Gastroesophageal sphincter (tissue), 4 donors: Measurements from ENCODE around the gene MSMO1. TPM values are rescaled to one million over a fixed set of nuclear protein-coding genes. Genes with fewer than 3 reads are reported as not detected.
"Not testable (repeated sequence)": the region's sequence is repeated elsewhere in the genome, so short reads cannot be mapped to it uniquely, and the experiment has no call there.

Experiments
- ATAC-seq: fragments of 150-250 bp; one replicate; pipeline ENCODE4 v1.9.1; 2016; ENCODE audit warnings: mild to moderate bottlenecking, moderate library complexity
- H3K27ac ChIP-seq, 4 donors: fragments of 200-600 bp; sonication (generic) in 3 of 4; 1 replicate in 3 of 4; 2 replicates in 1 of 4; pipeline ENCODE4 v1.5.1; 2016 to 2019
- H3K27me3 ChIP-seq: fragments of 200-600 bp; sonication (generic); one replicate; pipeline ENCODE4 v1.5.1; 2019
- H3K36me3 ChIP-seq, 2 donors: fragments of 200-600 bp; sonication (generic); one replicate each; pipeline ENCODE4 v1.5.1; 2019; ENCODE audit warnings: control low read depth in 1 of 2
- H3K4me1 ChIP-seq, 3 donors: fragments of 200-600 bp; sonication (generic); 1 replicate in 2 of 3; 2 replicates in 1 of 3; pipeline ENCODE4 v1.5.1; 2016 to 2019; ENCODE audit warnings: control low read depth in 2 of 3
- H3K4me3 ChIP-seq, 2 donors: fragments of 200-600 bp; sonication (generic); one replicate each; pipeline ENCODE4 v1.5.1; 2019; ENCODE audit warnings: mild to moderate bottlenecking in 1 of 2, moderate library complexity in 1 of 2
- H3K9me3 ChIP-seq, 3 donors: fragments of 200-600 bp; sonication (generic); one replicate each; pipeline ENCODE4 v1.5.1; 2017 to 2019; ENCODE audit warnings: control low read depth in 2 of 3
- EP300 ChIP-seq: sonication (generic); formaldehyde crosslinking; IDR thresholded peaks from one replicate; pipeline ENCODE4 v1.6.1; 2017; ENCODE audit warnings: antibody characterized with exemption, mild to moderate bottlenecking
- POLR2A ChIP-seq, 2 donors: fragments of 450-650 bp; IDR thresholded peaks; one replicate each; pipeline ENCODE4 v1.6.1; 2017; ENCODE audit warnings: antibody characterized with exemption in 2 of 2, mild to moderate bottlenecking in 2 of 2, moderate library complexity in 1 of 2
- POLR2AphosphoS5 ChIP-seq: sonication (generic); formaldehyde crosslinking; IDR thresholded peaks from one replicate; pipeline ENCODE4 v1.6.1; 2017; ENCODE audit warnings: antibody characterized with exemption
- WGBS, 2 donors: methylation state at CpG; one replicate each; pipeline ENCODE4 v1.1.5; 2018; ENCODE audit warnings: low coverage in 1 of 2; 5-methylcytosine and 5-hydroxymethylcytosine counted together
- total RNA-seq, 4 donors: library from RNA; depleted of rRNA; stranded (reverse); fragments of >200 nt; gene quantifications; one replicate each; pipeline ENCODE4 v1.1.0, GENCODE V29; 2016
- TF ChIP-seq, protein P1 (sequence below), 4 experiments: fragments of 200-600 bp in 2 of 4; fragments of 450-650 bp in 2 of 4; sonication (generic) in 1 of 4; IDR thresholded peaks; one replicate each; pipeline ENCODE4 v1.5.1; 2017 to 2019; ENCODE audit warnings: antibody characterized with exemption in 4 of 4, mild to moderate bottlenecking in 2 of 4, moderate library complexity in 2 of 4

MSMO1 gene
- total RNA-seq, 4 donors from 2014 or later = 10.4 to 34.7 (median 13.9) TPM

DNA sequence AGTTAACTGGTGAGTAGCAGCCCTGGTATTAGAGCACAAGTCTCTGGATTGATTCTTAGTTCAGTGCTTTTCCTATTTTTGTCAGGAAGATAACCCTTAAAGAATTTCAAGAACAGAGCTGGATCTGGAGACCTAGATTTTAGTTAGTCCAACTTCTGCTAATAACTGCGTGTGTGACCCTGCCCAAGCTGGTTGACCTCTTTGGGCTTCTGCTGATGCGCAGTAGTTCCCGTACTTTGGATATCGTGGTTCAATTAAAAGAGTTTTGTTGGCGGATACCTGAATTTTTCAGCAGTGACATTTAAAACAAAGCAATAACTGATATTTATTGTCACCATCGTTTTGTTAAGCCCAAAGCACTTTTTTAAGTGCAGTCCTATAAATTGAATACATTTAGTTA, 9.3 kb downstream of the MSMO1 start:
- Histone ChIP-seq H3K27me3 (no peaks in the 10 kb centered on the region), H3K4me1 (no peaks in the 10 kb centered on the region), H3K9me3 (no peaks in the 10 kb centered on the region), H3K36me3 (peaks cover 0 to 49% of the 10 kb centered on the region in 2 donors), H3K4me3 (no peak overlapping the region), H3K27ac (no peak overlapping the region)
- TF ChIP-seq POLR2AphosphoS5 (no peak), EP300 (no peak), POLR2A (IDR thresholded peaks at IDR 0.05) (no peak)
- TF ChIP-seq, protein P1, sequence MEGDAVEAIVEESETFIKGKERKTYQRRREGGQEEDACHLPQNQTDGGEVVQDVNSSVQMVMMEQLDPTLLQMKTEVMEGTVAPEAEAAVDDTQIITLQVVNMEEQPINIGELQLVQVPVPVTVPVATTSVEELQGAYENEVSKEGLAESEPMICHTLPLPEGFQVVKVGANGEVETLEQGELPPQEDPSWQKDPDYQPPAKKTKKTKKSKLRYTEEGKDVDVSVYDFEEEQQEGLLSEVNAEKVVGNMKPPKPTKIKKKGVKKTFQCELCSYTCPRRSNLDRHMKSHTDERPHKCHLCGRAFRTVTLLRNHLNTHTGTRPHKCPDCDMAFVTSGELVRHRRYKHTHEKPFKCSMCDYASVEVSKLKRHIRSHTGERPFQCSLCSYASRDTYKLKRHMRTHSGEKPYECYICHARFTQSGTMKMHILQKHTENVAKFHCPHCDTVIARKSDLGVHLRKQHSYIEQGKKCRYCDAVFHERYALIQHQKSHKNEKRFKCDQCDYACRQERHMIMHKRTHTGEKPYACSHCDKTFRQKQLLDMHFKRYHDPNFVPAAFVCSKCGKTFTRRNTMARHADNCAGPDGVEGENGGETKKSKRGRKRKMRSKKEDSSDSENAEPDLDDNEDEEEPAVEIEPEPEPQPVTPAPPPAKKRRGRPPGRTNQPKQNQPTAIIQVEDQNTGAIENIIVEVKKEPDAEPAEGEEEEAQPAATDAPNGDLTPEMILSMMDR (IDR thresholded peaks at IDR 0.05) = no peak
- no peak for ATAC-seq
- WGBS, 2 donors = 86 to 87% methylated on average over 6 of the region's 6 CpGs

DNA sequence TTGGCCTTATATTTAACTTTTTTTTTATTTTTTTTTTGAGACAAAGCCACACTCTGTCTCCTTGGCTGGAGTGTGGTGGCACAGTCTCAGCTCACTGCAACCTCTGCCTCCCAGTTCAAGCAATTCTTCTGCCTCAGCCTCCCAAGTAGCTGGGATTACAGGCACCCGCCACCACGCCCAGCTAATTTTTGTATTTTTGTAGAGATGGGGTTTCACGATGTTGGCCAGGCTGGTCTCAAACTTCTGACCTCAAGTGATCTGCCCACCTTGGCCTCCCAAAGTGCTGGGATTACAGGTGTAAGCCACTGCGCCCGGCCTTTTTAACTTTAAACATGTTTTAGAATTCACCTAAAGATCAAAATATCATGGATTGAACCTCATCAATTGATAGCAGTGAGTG, 14.9 kb downstream of the MSMO1 start:
- H3K36me3 ChIP-seq = peaks cover 0 to 44% of the 10 kb centered on the region in 2 donors
- WGBS, 2 donors = no CpG with 5 or more reads among the region's 5 CpGs
- H3K27ac ChIP-seq, H3K4me3 ChIP-seq, H3K4me1 ChIP-seq, H3K27me3 ChIP-seq, ATAC-seq, H3K9me3 ChIP-seq: not testable (repeated sequence)

DNA sequence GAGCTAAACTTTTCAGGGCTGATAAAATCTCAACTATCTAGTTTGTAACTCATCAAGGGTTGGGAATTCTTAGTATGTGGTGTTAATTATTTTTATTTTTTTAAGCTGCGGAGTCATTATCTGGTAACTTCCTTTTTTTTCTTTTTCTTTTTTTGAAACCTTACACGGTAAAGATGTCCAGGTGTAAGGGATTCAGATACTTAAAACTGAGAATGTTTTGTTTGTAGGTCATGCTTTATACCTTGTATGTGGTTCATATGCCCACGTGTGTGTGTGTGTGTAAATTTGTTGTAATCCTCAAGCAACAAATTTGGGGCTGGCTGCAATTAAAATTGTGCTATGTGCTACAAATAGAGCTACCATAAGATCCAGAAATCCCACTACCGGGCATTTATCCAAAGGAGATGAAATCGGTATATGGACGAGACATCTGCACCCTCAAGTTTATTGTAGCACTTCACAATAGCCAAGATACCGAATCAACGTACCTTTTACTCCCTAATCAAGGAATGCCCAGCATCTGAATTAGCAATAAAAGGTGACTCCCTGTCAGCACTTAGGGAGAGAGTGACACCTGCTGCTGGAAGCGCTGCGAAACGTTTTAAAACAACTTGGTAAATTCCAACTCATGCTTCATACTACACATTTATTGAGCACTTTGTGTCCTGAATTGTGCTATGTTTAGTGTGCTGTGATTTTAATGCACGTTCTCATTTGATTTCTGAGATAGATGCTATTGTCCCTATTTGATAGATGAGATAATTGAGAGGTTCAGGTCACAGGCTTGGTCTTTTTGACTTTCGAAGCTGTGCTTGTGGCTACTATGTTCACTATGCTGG, 16.1 kb downstream of the MSMO1 start:
- H3K4me3 ChIP-seq = no peak overlapping the region
- H3K36me3 ChIP-seq = peaks cover 0 to 42% of the 10 kb centered on the region in 2 donors
- no peaks in the 10 kb centered on the region for H3K9me3 ChIP-seq
- no peak for TF ChIP-seq EP300
- no peak for TF ChIP-seq POLR2A (IDR thresholded peaks at IDR 0.05)
- no peak for TF ChIP-seq POLR2AphosphoS5
- TF ChIP-seq, protein P1 (IDR thresholded peaks at IDR 0.05) = no peak
- 67 to 78% methylated on average over 12 to 13 of the region's 13 CpGs for WGBS, 2 donors
- no peak overlapping the region for H3K27ac ChIP-seq
- H3K27me3 ChIP-seq = no peaks in the 10 kb centered on the region
- no peaks in the 10 kb centered on the region for H3K4me1 ChIP-seq
- no peak for ATAC-seq

DNA sequence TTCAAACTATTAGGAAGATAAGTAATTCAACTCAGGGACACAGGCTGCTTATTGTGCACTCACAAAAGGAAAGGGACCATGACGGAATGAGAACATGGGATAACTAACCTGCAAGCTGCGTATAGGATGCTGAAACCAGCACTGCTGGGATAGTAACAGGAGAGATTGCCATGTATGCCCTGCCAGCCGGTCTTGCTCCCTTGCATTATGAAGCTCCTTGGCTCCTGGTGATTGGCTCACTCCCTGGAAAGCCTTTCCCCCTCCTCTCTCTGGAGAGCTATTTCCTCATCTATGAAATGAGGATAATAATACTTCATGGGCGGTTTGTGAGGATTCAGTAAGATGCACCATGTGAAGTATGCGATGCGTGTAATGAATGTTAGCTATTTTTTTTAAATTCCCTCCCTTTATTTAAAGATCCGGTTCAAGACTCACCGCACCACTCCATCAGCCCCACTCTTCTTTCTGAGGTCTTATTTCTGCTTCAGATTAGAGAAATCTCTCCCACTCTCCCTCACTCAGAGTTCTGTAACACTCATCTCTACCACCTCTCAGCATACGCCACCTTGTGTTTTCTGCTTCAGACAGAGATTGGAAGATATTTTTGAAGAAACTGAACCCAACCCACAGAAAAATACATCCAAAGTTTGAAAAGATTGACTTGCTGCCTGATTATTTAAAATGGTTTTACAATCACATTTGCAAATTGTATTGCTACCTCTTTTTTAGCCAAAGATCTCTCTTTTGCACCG, 18.4 kb downstream of the MSMO1 start:
- H3K27ac ChIP-seq = no peak overlapping the region
- H3K27me3 ChIP-seq = no peaks in the 10 kb centered on the region
- H3K4me3 ChIP-seq = no peak overlapping the region
- no peak for ATAC-seq
- H3K9me3 ChIP-seq = no peaks in the 10 kb centered on the region
- no peaks in the 10 kb centered on the region for H3K4me1 ChIP-seq
- TF ChIP-seq EP300 = no peak
- TF ChIP-seq POLR2AphosphoS5 = no peak
- TF ChIP-seq, protein P1 (IDR thresholded peaks at IDR 0.05) = no peak
- TF ChIP-seq POLR2A (IDR thresholded peaks at IDR 0.05) = no peak
- WGBS, 2 donors = 73 to 82% methylated on average over 10 of the region's 10 CpGs
- H3K36me3 ChIP-seq = peaks cover 0 to 20% of the 10 kb centered on the region in 2 donors

DNA sequence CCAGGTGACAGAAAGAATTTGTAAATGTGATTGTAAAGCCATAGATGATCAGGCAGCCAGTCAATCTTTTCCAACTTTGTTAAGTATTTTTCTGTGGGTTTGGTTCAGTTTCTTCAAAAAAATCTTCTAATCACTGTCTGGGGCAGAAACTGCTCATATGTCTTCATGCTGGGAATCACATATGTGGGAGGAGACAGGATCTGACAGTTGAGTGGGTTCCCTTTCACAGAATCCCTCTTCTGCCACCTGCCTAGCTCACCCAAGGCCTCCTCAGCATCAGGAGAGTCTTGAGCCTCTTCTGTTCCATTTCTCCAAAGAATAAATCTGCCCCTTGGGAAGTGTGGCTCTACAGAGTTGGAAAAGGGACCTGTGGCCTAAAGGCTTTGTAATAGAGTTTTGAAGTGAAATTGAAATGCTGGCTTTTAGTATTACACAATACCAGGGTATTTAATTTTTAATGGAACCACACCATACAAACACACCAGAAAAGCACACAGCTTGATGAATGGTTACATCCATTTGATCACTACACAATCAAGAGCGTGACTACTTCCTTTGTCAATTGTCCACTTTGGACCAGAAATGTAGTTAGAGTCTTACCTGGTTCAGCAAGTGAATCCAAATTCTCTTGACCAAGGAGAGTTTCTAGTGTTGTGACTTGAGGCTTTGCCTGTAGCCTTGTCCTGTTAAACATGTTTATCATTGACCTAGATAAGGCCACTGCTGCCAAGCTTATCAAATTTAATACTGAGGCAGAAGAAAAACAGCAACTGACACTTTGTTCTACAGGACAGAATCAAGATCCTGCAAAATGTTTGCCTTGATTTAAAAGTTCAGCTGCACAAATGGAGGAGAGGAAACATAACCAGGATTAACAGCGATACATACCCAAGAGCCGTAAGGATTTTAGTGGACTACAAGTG, 20.4 kb downstream of the MSMO1 start:
- Histone ChIP-seq H3K27ac (no peak overlapping the region), H3K27me3 (peaks cover 5% of the 10 kb centered on the region), H3K4me3 (no peak overlapping the region), H3K36me3 (no peaks in the 10 kb centered on the region), H3K9me3 (no peaks in the 10 kb centered on the region), H3K4me1 (no peaks in the 10 kb centered on the region)
- TF ChIP-seq, protein P1 (IDR thresholded peaks at IDR 0.05) = no peak
- TF ChIP-seq POLR2AphosphoS5 = no peak
- no peak for TF ChIP-seq EP300
- no peak for TF ChIP-seq POLR2A (IDR thresholded peaks at IDR 0.05)
- 96 to 100% methylated on average over 3 of the region's 3 CpGs for WGBS, 2 donors
- no peak for ATAC-seq
